K562 (cell line): Measurements from ENCODE around the gene PLCB3. TPM values are rescaled to one million over a fixed set of nuclear protein-coding genes. Genes with fewer than 3 reads are reported as not detected.

Experiments
- CREB5 ChIP-seq: fragments of 250-450 bp; sonication (Bioruptor Pico); IDR thresholded peaks from 2 replicates; pipeline ENCODE4 v1.5.0; 2020; ENCODE audit warnings: mild to moderate bottlenecking
- CTBP1 ChIP-seq: fragments of 450-650 bp; IDR thresholded peaks from 2 replicates; pipeline ENCODE4 v1.6.1; 2016; ENCODE audit warnings: borderline replicate concordance
- HMBOX1 ChIP-seq: sonication (generic); IDR thresholded peaks from 2 replicates; pipeline ENCODE4 v1.6.1; 2016
- PHB2 ChIP-seq: fragments of 450-650 bp; IDR thresholded peaks from 2 replicates; pipeline ENCODE4 v1.6.1; 2017; ENCODE audit warnings: low read depth
- POLR3A ChIP-seq: IDR thresholded peaks from 2 replicates; pipeline ENCODE4 v1.6.1; 2011; ENCODE audit warnings: borderline replicate concordance, mild to moderate bottlenecking, moderate library complexity; ENCODE audit not compliant: insufficient read length, insufficient read depth; ENCODE audit errors: extremely low read depth
- POLR3G ChIP-seq: IDR thresholded peaks from 2 replicates; pipeline ENCODE4 v1.6.1; 2011; ENCODE audit not compliant: insufficient read length, insufficient replicate concordance; ENCODE audit errors: extremely low read depth
- SETDB1 ChIP-seq: IDR thresholded peaks from one replicate; pipeline ENCODE4 v1.6.1; 2012; ENCODE audit warnings: low read length, control low read depth, inconsistent platforms
- SFPQ ChIP-seq: fragments of 200-400 bp; formaldehyde crosslinking; IDR thresholded peaks from 2 replicates; pipeline ENCODE4 v1.6.1; 2017; ENCODE audit warnings: mild to moderate bottlenecking, low read depth, low read length, moderate library complexity
- TGIF2 ChIP-seq: sonication (generic); formaldehyde crosslinking; IDR thresholded peaks from 2 replicates; pipeline ENCODE4 v1.8.1; 2022; ENCODE audit warnings: mild to moderate bottlenecking, missing genetic modification reagents, moderate library complexity
- ZBTB7A ChIP-seq: IDR thresholded peaks from 2 replicates; pipeline ENCODE4 v1.6.1; 2011; ENCODE audit warnings: low read depth, mild to moderate bottlenecking, low read length, moderate library complexity, borderline replicate concordance; ENCODE audit not compliant: control insufficient read depth
- ZFPM2 ChIP-seq: fragments of 250-450 bp; sonication (Bioruptor Pico); IDR thresholded peaks from 2 replicates; pipeline ENCODE4 v1.5.1; 2022; ENCODE audit warnings: mild to moderate bottlenecking
- ZMIZ1 ChIP-seq, 2 experiments: fragments of 150-350 bp in 1 of 2; IDR thresholded peaks; 2 replicates each; pipeline ENCODE4 v1.6.1; 2012 to 2016; ENCODE audit warnings: low read depth in 2 of 2, low read length in 2 of 2, mild to moderate bottlenecking in 1 of 2, moderate library complexity in 1 of 2
- ZNF23 ChIP-seq: fragments of 250-450 bp; sonication (Bioruptor Pico); IDR thresholded peaks from 2 replicates; pipeline ENCODE4 v1.4.0; 2020; ENCODE audit warnings: mild to moderate bottlenecking
- ZNF592 ChIP-seq: fragments of 450-650 bp; IDR thresholded peaks from 2 replicates; pipeline ENCODE4 v1.6.1; 2017; ENCODE audit warnings: antibody characterized with exemption, mild to moderate bottlenecking
- polyA plus RNA-seq, 8 experiments: library from polyadenylated mRNA; depleted of rRNA in 4 of 8; stranded (reverse) in 5 of 8; unstranded in 3 of 8; fragments of >200 nt; fragmentation: Nextera tagmentation in 2 of 8; fragmentation: Illumina TruSeq in 1 of 8; extraction: Ambion mirVana in 2 of 8; extraction: Trizol in 1 of 8; gene quantifications; 2 replicates each; pipeline versions ENCODE4 v1.2.1 to v1.2.3, GENCODE V29; 2011 to 2014; ENCODE audit warnings: inconsistent platforms in 1 of 8, missing spikeins in 1 of 8
- total RNA-seq, 7 experiments: library from RNA; depleted of rRNA in 6 of 7; stranded (reverse); fragments of >200 nt in 6 of 7; fragmentation: Illumina TruSeq in 2 of 7; extraction: Trizol in 2 of 7; gene quantifications; 2 replicates each; pipeline versions ENCODE4 v1.2.1 to v1.2.3, GENCODE V29; 2011 to 2021; ENCODE audit warnings: low replicate concordance in 1 of 7

Gene PLCB3
- total and polyA plus RNA-seq, 9 of the 15 experiments (the other 6 are each of a cell fraction or from before 2014, with no cell fraction given) = 0.31 to 44.8 (median 14.6) TPM

GRCh38 chr11:64233913-64234586 lies 17.3 kb upstream of the PLCB3 start, which contains the start of gene VEGFB (continued):
- 0 out of 2 replicates have a peak, but pooled peaks have one; percentile 24 for TF ChIP-seq ZNF592
- TF ChIP-seq CTBP1 = peak; percentile 26; the same call in 1 of the 2 replicates
- TF ChIP-seq ZNF23 (CRISPR knock-in tag) = no peak
- no peak for TF ChIP-seq ZFPM2 (CRISPR knock-in tag)
- peak; percentile 58; the same call in 1 of the 2 replicates for TF ChIP-seq ZBTB7A
- TF ChIP-seq CREB5 (CRISPR knock-in tag) = no peak
- TF ChIP-seq HMBOX1 = no peak
- no peak for TF ChIP-seq POLR3A
- TF ChIP-seq PHB2 = no peak
- no peak for TF ChIP-seq SETDB1
- no peak for TF ChIP-seq ZMIZ1 (IDR thresholded peaks at IDR 0.05; ENCODE audit: low read depth in 2 of 2, low read length in 2 of 2)
- TF ChIP-seq SFPQ = no peak
- no peak for TF ChIP-seq TGIF2 (CRISPR knock-in tag)
- no peak for TF ChIP-seq POLR3G
